Measurements from ENCODE around the gene CEP70. TPM values are rescaled to one million over a fixed set of nuclear protein-coding genes. Genes with fewer than 3 reads are reported as not detected.

Gene CEP70
- total RNA-seq, 4 donors from 2014 or later: 25.5 to 54.4 (median 39.0) TPM

- Histone ChIP-seq H3K9me3 (no peaks in the 10 kb centered on the region), H3K4me3 (no peak overlapping the region), H3K27ac (replicated peaks in 1 of 4) (no peak overlapping the region), H3K27me3 (peaks cover 0 to 27% (median 0%) of the 10 kb centered on the region in 4 donors), H3K36me3 (no peaks in the 10 kb centered on the region), H3K4me1 (no peaks in the 10 kb centered on the region)
- 81% methylated on average over 3 of the region's 6 CpGs for WGBS
- DNase-seq (ENCODE audit: extremely low spot score): peak; percentile 89
- TF ChIP-seq POLR2A (IDR thresholded peaks at IDR 0.05; ENCODE audit: low read depth): no peak
- intact Hi-C loops (cut with DNase I): no loop called here
These were observed 130.2 kb downstream of the CEP70 start for GRCh38 chr3:138463724-138464490.

DNA sequence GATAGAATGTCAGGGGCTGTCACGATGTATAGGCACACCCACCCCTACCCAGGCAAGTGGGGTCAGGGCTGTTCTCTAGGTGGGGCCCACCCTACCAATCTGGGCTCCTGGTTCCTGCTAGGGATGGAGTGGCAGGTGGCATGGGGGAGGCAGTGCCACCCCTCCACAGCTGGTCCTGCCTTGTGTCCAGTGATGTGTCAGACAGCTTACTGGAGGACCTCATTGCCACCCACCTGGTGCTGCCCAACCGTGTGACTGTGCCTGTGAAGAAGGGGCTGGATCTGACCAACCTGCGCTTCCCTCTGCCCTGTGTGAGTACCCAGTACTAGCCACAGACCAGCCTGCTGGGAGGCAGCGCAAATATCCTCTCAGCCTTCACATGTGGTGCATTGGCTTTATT is 132.2 kb downstream of the CEP70 start:
- no peak for TF ChIP-seq EP300 (IDR thresholded peaks at IDR 0.05)
- TF ChIP-seq CTCF (IDR thresholded peaks at IDR 0.05): no peak
- no peak for TF ChIP-seq POLR2A (IDR thresholded peaks at IDR 0.05; ENCODE audit: low read depth)
- no peak for TF ChIP-seq POLR2AphosphoS5 (IDR thresholded peaks at IDR 0.05)
- Histone ChIP-seq H3K4me1 (no peaks in the 10 kb centered on the region), H3K9me3 (no peaks in the 10 kb centered on the region), H3K36me3 (no peaks in the 10 kb centered on the region), H3K27ac (replicated peaks in 1 of 4) (no peak overlapping the region), H3K27me3 (peaks cover 0 to 27% (median 0%) of the 10 kb centered on the region in 4 donors), H3K4me3 (no peak overlapping the region)
- 80% methylated on average over 3 of the region's 4 CpGs for WGBS
- intact Hi-C loops (cut with DNase I): no loop called here
- DNase-seq (ENCODE audit: extremely low spot score): no peak

- no peak for TF ChIP-seq EP300 (IDR thresholded peaks at IDR 0.05)
- Histone ChIP-seq H3K27me3 (peaks cover 0 to 27% (median 0%) of the 10 kb centered on the region in 4 donors), H3K27ac (replicated peaks in 1 of 4) (no peak overlapping the region), H3K4me3 (no peak overlapping the region), H3K4me1 (no peaks in the 10 kb centered on the region), H3K9me3 (no peaks in the 10 kb centered on the region), H3K36me3 (no peaks in the 10 kb centered on the region)
- DNase-seq (ENCODE audit: extremely low spot score): no peak
- intact Hi-C loops (cut with DNase I): no loop called here
- 93% methylated on average over 4 of the region's 5 CpGs for WGBS
These were observed 132.8 kb downstream of the CEP70 start for GRCh38 chr3:138461246-138461645.

- Histone ChIP-seq H3K4me1 (no peaks in the 10 kb centered on the region), H3K27me3 (peaks cover 0 to 27% (median 0%) of the 10 kb centered on the region in 4 donors), H3K27ac (replicated peaks in 1 of 4) (no peak overlapping the region), H3K4me3 (no peak overlapping the region), H3K9me3 (no peaks in the 10 kb centered on the region), H3K36me3 (no peaks in the 10 kb centered on the region)
- intact Hi-C loops (cut with DNase I): no loop called here
- TF ChIP-seq POLR2AphosphoS5 (IDR thresholded peaks at IDR 0.05) (no peak), CTCF (IDR thresholded peaks at IDR 0.05) (no peak), EP300 (IDR thresholded peaks at IDR 0.05) (no peak), POLR2A (IDR thresholded peaks at IDR 0.05; ENCODE audit: low read depth) (no peak)
- DNase-seq (ENCODE audit: extremely low spot score): no peak
- WGBS: 81% methylated on average over 4 of the region's 8 CpGs
These were observed 133.4 kb downstream of the CEP70 start for GRCh38 chr3:138460536-138461205.

DNA sequence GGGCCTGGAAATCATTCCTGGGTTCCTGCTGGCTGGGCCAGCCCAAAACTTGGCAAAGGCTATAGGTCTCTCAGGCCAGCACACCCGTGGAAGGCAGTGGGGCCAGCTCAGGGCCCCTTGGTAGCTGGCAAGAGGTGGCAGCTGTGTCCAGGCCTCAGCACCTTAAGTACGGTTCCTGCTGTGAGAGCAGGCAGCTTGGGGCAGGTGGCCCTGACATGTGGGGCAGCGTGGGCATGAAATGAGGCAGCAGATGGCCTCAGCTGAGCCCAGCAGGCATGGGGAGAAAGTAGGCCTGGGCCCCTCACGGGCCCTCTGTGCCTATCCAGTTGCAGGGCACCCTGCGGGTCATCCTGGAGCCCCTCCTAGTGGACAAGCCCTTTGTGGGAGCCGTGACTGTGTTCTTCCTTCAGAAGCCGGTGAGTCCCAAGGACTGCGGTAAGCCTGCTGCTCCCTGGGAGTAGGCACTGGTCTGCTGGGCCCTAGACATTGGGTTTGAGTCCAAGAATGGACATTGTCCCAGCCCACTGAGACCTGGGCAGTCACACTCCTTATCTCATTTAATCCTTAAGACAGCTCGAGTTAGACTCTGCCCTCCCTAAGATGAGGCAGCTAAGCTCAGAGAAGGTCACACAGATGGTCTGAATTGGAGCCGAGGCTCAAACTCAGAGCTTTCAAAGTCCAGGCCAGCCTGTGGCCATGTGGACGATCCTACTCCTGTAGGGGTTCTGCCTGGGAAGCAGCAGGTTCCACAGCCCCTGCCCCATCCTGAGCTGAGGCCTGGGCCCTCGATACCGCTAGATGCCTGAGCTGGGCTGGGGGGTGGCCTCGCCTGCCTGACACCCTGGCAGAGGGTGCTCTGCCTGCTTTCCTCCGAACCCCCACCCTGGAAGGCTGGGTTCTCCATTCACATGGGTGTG is 134.2 kb downstream of the CEP70 start:
- no peak overlapping the region for H3K4me3 ChIP-seq
- H3K4me1 ChIP-seq: no peaks in the 10 kb centered on the region
- TF ChIP-seq POLR2A (IDR thresholded peaks at IDR 0.05; ENCODE audit: low read depth) (no peak), POLR2AphosphoS5 (IDR thresholded peaks at IDR 0.05) (no peak), EP300 (IDR thresholded peaks at IDR 0.05) (no peak), CTCF (IDR thresholded peaks at IDR 0.05) (no peak)
- H3K27ac ChIP-seq (replicated peaks in 1 of 4): no peak overlapping the region
- WGBS: 95% methylated on average over 14 of the region's 15 CpGs
- no peak for DNase-seq (ENCODE audit: extremely low spot score)
- no peaks in the 10 kb centered on the region for H3K9me3 ChIP-seq
- intact Hi-C loops (cut with DNase I): no loop called here
- H3K36me3 ChIP-seq: no peaks in the 10 kb centered on the region
- H3K27me3 ChIP-seq: peaks cover 0 to 24% (median 0%) of the 10 kb centered on the region in 4 donors
